ENCODE results near the gene ZER1. TPM values are rescaled to one million over a fixed set of nuclear protein-coding genes. Genes with fewer than 3 reads are reported as not detected.

Gene ZER1
- total and polyA plus RNA-seq, 2 of the 8 experiments (the other 6 are each of a cell fraction or from before 2014, with no cell fraction given), result 20.5 to 26.6 TPM

GRCh38 chr9:128688501-128689292 is 83.0 kb downstream of the ZER1 start, which contains the start of gene SET (continued):
- TF ChIP-seq EGR1 (IDR thresholded peaks at IDR 0.05; ENCODE audit: borderline replicate concordance, low read depth, low read length), result peak; percentile 49; the same call in 1 of the 2 replicates
- no peak for TF ChIP-seq MAFK (IDR thresholded peaks at IDR 0.05; ENCODE audit: low read depth, low read length)
- no peak for TF ChIP-seq HDAC6 (IDR thresholded peaks at IDR 0.05; ENCODE audit: low read depth, low read length)
- no peak for TF ChIP-seq CHD7 (IDR thresholded peaks at IDR 0.05; ENCODE audit: insufficient replicate concordance, low read length)
- TF ChIP-seq TCF12 (IDR thresholded peaks at IDR 0.05; ENCODE audit: low read depth, low read length), result 0 out of 2 replicates have a peak, but pooled peaks have one; percentile 3
- peak; percentile 1; the same call in 1 of the 2 replicates for TF ChIP-seq PHF8 (conservative IDR thresholded peaks at IDR 0.05; ENCODE audit: low read depth, low read length)
- no peak for TF ChIP-seq RNF2 (IDR thresholded peaks at IDR 0.05; ENCODE audit: borderline replicate concordance, low read depth, low read length, missing control alignments, poor library complexity, severe bottlenecking)
- TF ChIP-seq HDAC2 (IDR thresholded peaks at IDR 0.05; ENCODE audit: borderline replicate concordance in 1 of 2, low read depth in 2 of 2, low read length in 2 of 2), result no peak
- TF ChIP-seq CBX5 (IDR thresholded peaks at IDR 0.05; ENCODE audit: low read depth, low read length), result no peak
